Upper lobe of left lung (tissue), 4 donors: Measurements from ENCODE around the gene CPAMD8.

Experiments used
- EP300 ChIP-seq, 4 donors: sonication (generic); formaldehyde crosslinking; IDR thresholded peaks; one replicate each; pipeline ENCODE4 v1.5.1; 2017; ENCODE audit warnings: antibody characterized with exemption in 4 of 4, control low read depth in 2 of 4
- TF ChIP-seq, protein P1 (sequence below), 6 experiments: fragments of 450-650 bp in 4 of 6; fragments of 200-600 bp in 2 of 6; sonication (generic) in 2 of 6; IDR thresholded peaks; one replicate each; pipeline ENCODE4 v1.5.1; 2016 to 2019; ENCODE audit warnings: antibody characterized with exemption in 6 of 6

DNA sequence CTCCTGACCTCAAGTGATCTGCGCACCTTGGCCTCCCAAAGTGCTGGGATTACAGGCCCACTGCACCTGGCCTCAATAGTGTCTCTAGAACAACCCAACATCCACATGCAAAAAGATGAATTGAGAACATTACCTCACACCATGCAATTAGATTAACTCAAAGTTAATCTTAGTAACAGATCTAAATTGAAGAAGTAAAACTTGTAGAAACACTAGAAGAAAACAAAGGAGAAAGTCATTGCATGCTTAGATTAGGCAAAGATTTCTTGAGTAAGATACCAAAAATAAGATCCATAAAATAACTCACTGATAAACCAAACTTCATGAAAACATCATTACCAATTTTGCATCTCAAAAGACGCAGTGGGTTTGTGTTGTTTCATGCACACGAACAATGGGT lies 2.8 kb downstream of the CPAMD8 start:
- TF ChIP-seq, protein P1, sequence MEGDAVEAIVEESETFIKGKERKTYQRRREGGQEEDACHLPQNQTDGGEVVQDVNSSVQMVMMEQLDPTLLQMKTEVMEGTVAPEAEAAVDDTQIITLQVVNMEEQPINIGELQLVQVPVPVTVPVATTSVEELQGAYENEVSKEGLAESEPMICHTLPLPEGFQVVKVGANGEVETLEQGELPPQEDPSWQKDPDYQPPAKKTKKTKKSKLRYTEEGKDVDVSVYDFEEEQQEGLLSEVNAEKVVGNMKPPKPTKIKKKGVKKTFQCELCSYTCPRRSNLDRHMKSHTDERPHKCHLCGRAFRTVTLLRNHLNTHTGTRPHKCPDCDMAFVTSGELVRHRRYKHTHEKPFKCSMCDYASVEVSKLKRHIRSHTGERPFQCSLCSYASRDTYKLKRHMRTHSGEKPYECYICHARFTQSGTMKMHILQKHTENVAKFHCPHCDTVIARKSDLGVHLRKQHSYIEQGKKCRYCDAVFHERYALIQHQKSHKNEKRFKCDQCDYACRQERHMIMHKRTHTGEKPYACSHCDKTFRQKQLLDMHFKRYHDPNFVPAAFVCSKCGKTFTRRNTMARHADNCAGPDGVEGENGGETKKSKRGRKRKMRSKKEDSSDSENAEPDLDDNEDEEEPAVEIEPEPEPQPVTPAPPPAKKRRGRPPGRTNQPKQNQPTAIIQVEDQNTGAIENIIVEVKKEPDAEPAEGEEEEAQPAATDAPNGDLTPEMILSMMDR (IDR thresholded peaks at IDR 0.05), result no peak
- no peak for TF ChIP-seq EP300 (IDR thresholded peaks at IDR 0.05)
